GM23338 (cell line): ENCODE measurements around the gene SMIM7. TPM values are rescaled to one million over a fixed set of nuclear protein-coding genes. Genes with fewer than 3 reads are reported as not detected.

Experiments used
- ATAC-seq: fragments of 200-7000 bp; cut with Tn5 transposase; 3 replicates; pipeline ENCODE4 v1.9.1; 2020
- DNase-seq: peaks from one replicate; pipeline ENCODE4 v3.0.0-alpha.2; 2015; ENCODE audit warnings: low spot score
- H2AFZ ChIP-seq: fragments of 200-600 bp; sonication (generic); 2 replicates; pipeline ENCODE4 v1.8.0; 2016; ENCODE audit warnings: antibody characterized with exemption, mild to moderate bottlenecking, moderate library complexity
- H3F3A ChIP-seq: fragments of 200-600 bp; sonication (generic); replicated peaks from 2 replicates; pipeline ENCODE4 v1.8.0; 2017; ENCODE audit warnings: antibody characterized with exemption, mixed run types, low read depth
- H3K27ac ChIP-seq: fragments of 200-600 bp; sonication (generic); 2 replicates; pipeline ENCODE4 v1.6.1; 2016; ENCODE audit warnings: low read depth
- H3K27me3 ChIP-seq: fragments of 200-600 bp; sonication (generic); 2 replicates; pipeline ENCODE4 v1.8.0; 2016; ENCODE audit warnings: mild to moderate bottlenecking, mixed run types, moderate library complexity; ENCODE audit not compliant: insufficient read depth
- H3K36me3 ChIP-seq: fragments of 200-600 bp; sonication (generic); 2 replicates; pipeline ENCODE4 v1.8.0; 2016; ENCODE audit warnings: mild to moderate bottlenecking; ENCODE audit not compliant: insufficient read depth
- H3K4me1 ChIP-seq: fragments of 200-600 bp; sonication (generic); 2 replicates; pipeline ENCODE4 v1.8.0; 2016; ENCODE audit warnings: mild to moderate bottlenecking, moderate library complexity; ENCODE audit not compliant: insufficient read depth
- H3K4me2 ChIP-seq: fragments of 200-600 bp; sonication (generic); 2 replicates; pipeline ENCODE4 v1.7.1; 2017; ENCODE audit warnings: mixed run types
- H3K4me3 ChIP-seq: fragments of 200-600 bp; sonication (generic); 2 replicates; pipeline ENCODE4 v1.6.1; 2016; ENCODE audit warnings: mixed run types
- H3K79me2 ChIP-seq: fragments of 200-600 bp; sonication (generic); replicated peaks from 2 replicates; pipeline ENCODE4 v1.8.0; 2017; ENCODE audit warnings: mild to moderate bottlenecking; ENCODE audit not compliant: insufficient read depth
- H3K9me2 ChIP-seq: fragments of 200-600 bp; sonication (generic); 2 replicates; pipeline ENCODE4 v1.8.0; 2017; ENCODE audit not compliant: insufficient read depth
- H4K20me1 ChIP-seq: fragments of 200-600 bp; sonication (generic); replicated peaks from 2 replicates; pipeline ENCODE4 v1.8.0; 2017; ENCODE audit warnings: mild to moderate bottlenecking; ENCODE audit not compliant: insufficient read depth
- H3K27ac Mint-ChIP-seq: 2 replicates; pipeline ENCODE4 v1.8.0; 2020; ENCODE audit warnings: inconsistent platforms, mild to moderate bottlenecking, moderate library complexity, mixed read lengths
- H3K27me3 Mint-ChIP-seq: 3 replicates; pipeline ENCODE4 v1.8.0; 2022; ENCODE audit warnings: low read depth, mild to moderate bottlenecking, moderate library complexity, mixed read lengths, inconsistent platforms; ENCODE audit not compliant: insufficient read depth, poor library complexity
- H3K36me3 Mint-ChIP-seq: 3 replicates; pipeline ENCODE4 v1.8.0; 2021; ENCODE audit warnings: low read depth, mild to moderate bottlenecking, inconsistent platforms, moderate library complexity, mixed read lengths
- H3K4me1 Mint-ChIP-seq: 3 replicates; pipeline ENCODE4 v1.8.0; 2020; ENCODE audit warnings: mild to moderate bottlenecking, inconsistent platforms, mixed read lengths
- H3K4me3 Mint-ChIP-seq: 3 replicates; pipeline ENCODE4 v1.8.0; 2021; ENCODE audit warnings: moderate library complexity, mild to moderate bottlenecking, inconsistent platforms, mixed read lengths
- H3K9me3 Mint-ChIP-seq: 3 replicates; pipeline ENCODE4 v1.8.0; 2020; ENCODE audit warnings: moderate library complexity, mild to moderate bottlenecking, inconsistent platforms, mixed read lengths
- CREB1 ChIP-seq: fragments of 250-450 bp; sonication (Bioruptor Pico); IDR thresholded peaks from 2 replicates; pipeline ENCODE4 v1.5.0; 2020; ENCODE audit warnings: low read depth, mild to moderate bottlenecking, moderate library complexity
- CTCF ChIP-seq, 2 experiments: fragments of 200-600 bp in 1 of 2; sonication (generic) in 1 of 2; conservative IDR thresholded peaks; 2 replicates each; pipeline versions ENCODE4 v1.5.1 to v1.6.1; 2016 to 2017; ENCODE audit warnings: antibody characterized with exemption in 2 of 2, low read depth in 2 of 2, mild to moderate bottlenecking in 2 of 2, moderate library complexity in 1 of 2
- ETS1 ChIP-seq: IDR thresholded peaks from 2 replicates; pipeline ENCODE4 v1.6.1; 2016; ENCODE audit warnings: antibody characterized with exemption
- EZH2 ChIP-seq: fragments of 200-600 bp; sonication (generic); IDR thresholded peaks from one replicate; pipeline ENCODE4 v1.8.0; 2017; ENCODE audit warnings: antibody characterized with exemption, mild to moderate bottlenecking, low read depth; ENCODE audit not compliant: unreplicated experiment
- EZH2phosphoT487 ChIP-seq: fragments of 200-600 bp; sonication (generic); IDR thresholded peaks from one replicate; pipeline ENCODE4 v1.8.1; 2018; ENCODE audit warnings: antibody characterized with exemption; ENCODE audit not compliant: unreplicated experiment
- JUNB ChIP-seq: IDR thresholded peaks from one replicate; pipeline ENCODE4 v1.6.1; 2016; ENCODE audit warnings: antibody characterized with exemption; ENCODE audit not compliant: unreplicated experiment
- NANOG ChIP-seq: IDR thresholded peaks from 2 replicates; pipeline ENCODE4 v1.6.1; 2016; ENCODE audit warnings: antibody characterized with exemption, borderline replicate concordance
- POLR2AphosphoS5 ChIP-seq: IDR thresholded peaks from 2 replicates; pipeline ENCODE4 v1.6.1; 2016; ENCODE audit warnings: antibody characterized with exemption, low read depth
- STAT1 ChIP-seq: IDR thresholded peaks from one replicate; pipeline ENCODE4 v1.6.1; 2016; ENCODE audit warnings: antibody characterized with exemption; ENCODE audit not compliant: unreplicated experiment
- ZNF114 ChIP-seq: fragments of 250-450 bp; sonication (Bioruptor Pico); IDR thresholded peaks from 2 replicates; pipeline ENCODE4 v1.5.0; 2020; ENCODE audit warnings: mild to moderate bottlenecking, moderate library complexity
- ZNF331 ChIP-seq: fragments of 250-450 bp; sonication (Bioruptor Pico); IDR thresholded peaks from 2 replicates; pipeline ENCODE4 v1.5.0; 2020; ENCODE audit warnings: low read depth, mild to moderate bottlenecking, moderate library complexity
- ZNF462 ChIP-seq: fragments of 250-450 bp; sonication (Bioruptor Pico); IDR thresholded peaks from 2 replicates; pipeline ENCODE4 v1.5.0; 2020; ENCODE audit warnings: mild to moderate bottlenecking, moderate library complexity
- polyA plus RNA-seq: library from polyadenylated mRNA; unstranded; fragments of >200 nt; fragmentation: Nextera tagmentation; extraction: Ambion mirVana; gene quantifications from 2 replicates; pipeline ENCODE4 v1.2.1, GENCODE V29; 2016
- total RNA-seq: library from RNA; depleted of rRNA; stranded (reverse); fragments of >200 nt; shearing (Covaris generic); gene quantifications from 2 replicates; pipeline ENCODE4 v1.2.3, GENCODE V29; 2014
- TF ChIP-seq, protein P1 (sequence below): IDR thresholded peaks from one replicate; pipeline ENCODE4 v1.6.1; 2018; ENCODE audit warnings: antibody characterized with exemption; ENCODE audit not compliant: unreplicated experiment

The SMIM7 gene
- total and polyA plus RNA-seq, 2 experiments from 2014 or later = 81.7 to 84.5 TPM

DNA sequence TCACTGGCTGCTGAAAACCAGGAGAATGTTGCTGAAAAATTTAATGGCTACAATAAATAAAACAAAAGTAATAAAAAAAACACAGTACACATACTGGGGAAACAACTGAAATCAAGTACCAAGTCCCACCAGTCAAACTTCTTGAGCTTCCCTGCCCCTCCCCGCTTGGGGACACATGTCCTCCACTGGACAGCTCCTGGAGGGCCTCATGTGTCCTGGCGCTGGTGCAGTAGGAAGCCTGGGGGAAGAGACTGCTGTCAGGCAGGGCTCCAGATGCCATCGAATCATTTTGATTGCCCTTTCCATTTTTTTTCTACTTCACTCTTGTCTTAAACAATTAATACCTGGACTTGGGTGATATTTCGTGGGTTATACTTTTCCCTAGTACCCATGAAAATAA lies 61.1 kb downstream of the SMIM7 start:
- H3K79me2 ChIP-seq = peaks cover 94% of the 10 kb centered on the region

More for the DNA sequence above, 61.1 kb downstream of the SMIM7 start:
- H3F3A ChIP-seq = no peaks in the 10 kb centered on the region
- H3K36me3 ChIP-seq = no peaks in the 10 kb centered on the region
- no peaks in the 10 kb centered on the region for H3K4me1 Mint-ChIP-seq
- TF ChIP-seq STAT1 = no peak
- no peak for TF ChIP-seq ETS1
- no peak for TF ChIP-seq ZNF462 (CRISPR knock-in tag)
- no peak for TF ChIP-seq NANOG
- TF ChIP-seq CREB1 (CRISPR knock-in tag) = no peak
- TF ChIP-seq POLR2AphosphoS5 = no peak
- TF ChIP-seq JUNB = no peak
- TF ChIP-seq, protein P1, sequence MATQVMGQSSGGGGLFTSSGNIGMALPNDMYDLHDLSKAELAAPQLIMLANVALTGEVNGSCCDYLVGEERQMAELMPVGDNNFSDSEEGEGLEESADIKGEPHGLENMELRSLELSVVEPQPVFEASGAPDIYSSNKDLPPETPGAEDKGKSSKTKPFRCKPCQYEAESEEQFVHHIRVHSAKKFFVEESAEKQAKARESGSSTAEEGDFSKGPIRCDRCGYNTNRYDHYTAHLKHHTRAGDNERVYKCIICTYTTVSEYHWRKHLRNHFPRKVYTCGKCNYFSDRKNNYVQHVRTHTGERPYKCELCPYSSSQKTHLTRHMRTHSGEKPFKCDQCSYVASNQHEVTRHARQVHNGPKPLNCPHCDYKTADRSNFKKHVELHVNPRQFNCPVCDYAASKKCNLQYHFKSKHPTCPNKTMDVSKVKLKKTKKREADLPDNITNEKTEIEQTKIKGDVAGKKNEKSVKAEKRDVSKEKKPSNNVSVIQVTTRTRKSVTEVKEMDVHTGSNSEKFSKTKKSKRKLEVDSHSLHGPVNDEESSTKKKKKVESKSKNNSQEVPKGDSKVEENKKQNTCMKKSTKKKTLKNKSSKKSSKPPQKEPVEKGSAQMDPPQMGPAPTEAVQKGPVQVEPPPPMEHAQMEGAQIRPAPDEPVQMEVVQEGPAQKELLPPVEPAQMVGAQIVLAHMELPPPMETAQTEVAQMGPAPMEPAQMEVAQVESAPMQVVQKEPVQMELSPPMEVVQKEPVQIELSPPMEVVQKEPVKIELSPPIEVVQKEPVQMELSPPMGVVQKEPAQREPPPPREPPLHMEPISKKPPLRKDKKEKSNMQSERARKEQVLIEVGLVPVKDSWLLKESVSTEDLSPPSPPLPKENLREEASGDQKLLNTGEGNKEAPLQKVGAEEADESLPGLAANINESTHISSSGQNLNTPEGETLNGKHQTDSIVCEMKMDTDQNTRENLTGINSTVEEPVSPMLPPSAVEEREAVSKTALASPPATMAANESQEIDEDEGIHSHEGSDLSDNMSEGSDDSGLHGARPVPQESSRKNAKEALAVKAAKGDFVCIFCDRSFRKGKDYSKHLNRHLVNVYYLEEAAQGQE = no peak
- no peak for TF ChIP-seq ZNF114 (CRISPR knock-in tag)
- no peak for TF ChIP-seq ZNF331 (CRISPR knock-in tag)
- TF ChIP-seq EZH2phosphoT487 = no peak
- TF ChIP-seq CTCF (conservative IDR thresholded peaks at IDR 0.05; ENCODE audit: low read depth in 2 of 2) = no peak
- TF ChIP-seq EZH2 = no peak
- no peaks in the 10 kb centered on the region; the same call in 2 of the 3 replicates for H3K36me3 Mint-ChIP-seq
- no peak for ATAC-seq
- H3K4me2 ChIP-seq = no peak overlapping the region
- no peaks in the 10 kb centered on the region for H3K9me2 ChIP-seq
- H3K4me3 ChIP-seq = no peak overlapping the region
- H3K4me3 Mint-ChIP-seq = no peak overlapping the region
- no peaks in the 10 kb centered on the region for H3K4me1 ChIP-seq
- no peak overlapping the region for H3K27ac ChIP-seq
- no peaks in the 10 kb centered on the region; the same call in 2 of the 3 replicates for H3K9me3 Mint-ChIP-seq
- no peak overlapping the region for H2AFZ ChIP-seq
- H3K27me3 Mint-ChIP-seq = peaks cover 8% of the 10 kb centered on the region
- DNase-seq = no peak
- no peaks in the 10 kb centered on the region for H3K27me3 ChIP-seq
- no peak overlapping the region for H3K27ac Mint-ChIP-seq
- peaks cover 58% of the 10 kb centered on the region for H4K20me1 ChIP-seq
